ENCODE data around the gene SMTN. TPM values are rescaled to one million over a fixed set of nuclear protein-coding genes. Genes with fewer than 3 reads are reported as not detected.

SMTN gene
- total RNA-seq, 2 experiments from 2014 or later: 2.9 TPM

DNA sequence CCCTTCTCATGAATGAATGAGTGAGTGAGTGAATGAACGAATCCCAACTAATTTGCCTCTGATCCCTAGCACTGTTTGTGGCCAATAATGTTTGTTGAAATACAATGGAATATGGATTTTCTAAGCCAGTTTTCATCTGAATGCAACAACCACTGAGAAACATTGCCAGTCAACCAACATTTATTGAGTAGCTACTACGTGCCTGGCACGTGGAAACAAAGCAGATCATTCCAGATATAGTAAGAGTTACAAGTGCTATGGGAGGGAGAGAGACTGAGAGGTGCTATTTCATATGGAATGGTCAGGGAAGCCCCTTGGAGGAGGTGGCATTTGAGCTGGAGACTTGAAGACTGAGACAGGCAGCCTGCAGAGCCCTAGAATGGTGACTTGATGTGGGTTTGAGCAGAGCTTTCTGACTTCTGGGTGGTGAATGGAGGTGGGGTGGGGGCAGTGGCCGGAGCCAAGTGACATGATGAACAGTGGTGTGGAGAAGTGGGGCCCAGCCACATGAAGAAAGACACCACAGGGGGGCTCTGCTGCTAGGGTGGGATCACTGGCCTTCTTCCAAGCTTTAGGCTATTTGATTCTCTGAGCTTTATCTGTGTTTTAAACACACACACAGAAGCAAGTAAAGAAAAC lies 35.1 kb upstream of the SMTN start:
- H3K9me3 ChIP-seq (ENCODE audit: control insufficient read depth in 1 of 2, insufficient read depth in 1 of 2, low read length in 2 of 2): no peaks in the 10 kb centered on the region
- H3K36me3 Mint-ChIP-seq (ENCODE audit: low read depth): no peaks in the 10 kb centered on the region
- no peak overlapping the region for H3K4me3 Mint-ChIP-seq
- H3K27ac Mint-ChIP-seq: no peak overlapping the region
- ATAC-seq (ENCODE audit: poor library complexity) (no peak), DNase-seq (no peak)
- ChIA-PET CTCF (no interaction called here), POLR2A (no interaction called here)
- no peaks in the 10 kb centered on the region for H3K36me3 ChIP-seq (ENCODE audit: insufficient read depth, low read length)
- TF ChIP-seq, protein P1, sequence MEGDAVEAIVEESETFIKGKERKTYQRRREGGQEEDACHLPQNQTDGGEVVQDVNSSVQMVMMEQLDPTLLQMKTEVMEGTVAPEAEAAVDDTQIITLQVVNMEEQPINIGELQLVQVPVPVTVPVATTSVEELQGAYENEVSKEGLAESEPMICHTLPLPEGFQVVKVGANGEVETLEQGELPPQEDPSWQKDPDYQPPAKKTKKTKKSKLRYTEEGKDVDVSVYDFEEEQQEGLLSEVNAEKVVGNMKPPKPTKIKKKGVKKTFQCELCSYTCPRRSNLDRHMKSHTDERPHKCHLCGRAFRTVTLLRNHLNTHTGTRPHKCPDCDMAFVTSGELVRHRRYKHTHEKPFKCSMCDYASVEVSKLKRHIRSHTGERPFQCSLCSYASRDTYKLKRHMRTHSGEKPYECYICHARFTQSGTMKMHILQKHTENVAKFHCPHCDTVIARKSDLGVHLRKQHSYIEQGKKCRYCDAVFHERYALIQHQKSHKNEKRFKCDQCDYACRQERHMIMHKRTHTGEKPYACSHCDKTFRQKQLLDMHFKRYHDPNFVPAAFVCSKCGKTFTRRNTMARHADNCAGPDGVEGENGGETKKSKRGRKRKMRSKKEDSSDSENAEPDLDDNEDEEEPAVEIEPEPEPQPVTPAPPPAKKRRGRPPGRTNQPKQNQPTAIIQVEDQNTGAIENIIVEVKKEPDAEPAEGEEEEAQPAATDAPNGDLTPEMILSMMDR (IDR thresholded peaks at IDR 0.05): no peak
- H3K27me3 ChIP-seq (ENCODE audit: control insufficient read depth in 1 of 2, insufficient read depth in 2 of 2, low read length in 2 of 2): no peaks in the 10 kb centered on the region
- no peaks in the 10 kb centered on the region for H3K4me1 Mint-ChIP-seq (ENCODE audit: low read depth)
- H3K4me3 ChIP-seq (ENCODE audit: low read length): no peak overlapping the region
- intact Hi-C loops (cut with DNase I, micrococcal nuclease): no loop called here
- no peaks in the 10 kb centered on the region for H3K9me3 Mint-ChIP-seq
- H3K4me1 ChIP-seq (ENCODE audit: insufficient read depth, low read length): no peaks in the 10 kb centered on the region
- peaks cover 5% of the 10 kb centered on the region for H3K27me3 Mint-ChIP-seq
- H3K27ac ChIP-seq (ENCODE audit: low read depth in 1 of 2, low read length in 2 of 2): no peak overlapping the region

DNA sequence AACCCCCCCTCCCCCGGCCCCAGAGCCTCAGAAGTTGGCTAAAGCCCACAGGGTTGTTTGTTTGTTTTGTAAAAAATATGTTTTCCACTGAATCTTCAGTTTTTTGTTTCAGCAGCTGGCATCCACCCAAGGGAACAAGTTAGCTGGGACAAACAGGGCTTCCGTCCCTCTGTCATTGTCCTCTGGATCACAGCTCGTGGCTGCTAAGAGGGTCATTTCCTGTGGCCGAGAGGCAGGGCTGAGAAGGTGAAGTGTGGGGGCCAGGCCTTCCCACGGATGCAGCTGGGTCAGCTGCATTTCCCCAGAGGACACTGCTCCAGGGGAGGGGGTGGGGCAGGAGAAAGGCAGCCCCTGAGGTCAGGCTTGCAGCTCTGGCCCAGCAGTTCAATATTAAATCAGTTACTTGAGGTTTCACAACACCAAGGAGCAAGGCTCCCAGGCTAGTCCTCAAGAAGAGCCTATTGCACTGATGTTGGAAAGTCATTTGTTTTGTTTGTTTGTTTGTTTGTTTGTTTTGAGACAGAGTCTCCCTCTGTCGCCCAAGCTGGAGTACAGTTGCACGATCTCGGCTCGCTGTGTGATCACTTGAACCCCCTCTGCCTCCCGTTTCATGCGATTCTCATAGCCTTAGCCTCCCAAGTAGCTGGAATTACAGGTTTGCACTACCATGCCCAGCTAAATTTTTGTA lies 34.4 kb upstream of the SMTN start:
- no peaks in the 10 kb centered on the region for H3K9me3 ChIP-seq (ENCODE audit: control insufficient read depth in 1 of 2, insufficient read depth in 1 of 2, low read length in 2 of 2)
- H3K4me3 ChIP-seq (ENCODE audit: low read length): no peak overlapping the region
- ChIA-PET POLR2A (no interaction called here), CTCF (no interaction called here)
- no peak overlapping the region for H3K4me3 Mint-ChIP-seq
- intact Hi-C loops (cut with DNase I, micrococcal nuclease): no loop called here
- no peaks in the 10 kb centered on the region for H3K36me3 ChIP-seq (ENCODE audit: insufficient read depth, low read length)
- H3K27me3 Mint-ChIP-seq: no peaks in the 10 kb centered on the region
- H3K36me3 Mint-ChIP-seq (ENCODE audit: low read depth): no peaks in the 10 kb centered on the region
- H3K27me3 ChIP-seq (ENCODE audit: control insufficient read depth in 1 of 2, insufficient read depth in 2 of 2, low read length in 2 of 2): no peaks in the 10 kb centered on the region
- DNase-seq (no peak), ATAC-seq (ENCODE audit: poor library complexity) (no peak)
- H3K9me3 Mint-ChIP-seq: no peaks in the 10 kb centered on the region
- TF ChIP-seq, protein P1 (IDR thresholded peaks at IDR 0.05): no peak
- H3K4me1 Mint-ChIP-seq (ENCODE audit: low read depth): no peaks in the 10 kb centered on the region
- H3K27ac ChIP-seq (ENCODE audit: low read depth in 1 of 2, low read length in 2 of 2): no peak overlapping the region
- H3K4me1 ChIP-seq (ENCODE audit: insufficient read depth, low read length): no peaks in the 10 kb centered on the region
- no peak overlapping the region for H3K27ac Mint-ChIP-seq

DNA sequence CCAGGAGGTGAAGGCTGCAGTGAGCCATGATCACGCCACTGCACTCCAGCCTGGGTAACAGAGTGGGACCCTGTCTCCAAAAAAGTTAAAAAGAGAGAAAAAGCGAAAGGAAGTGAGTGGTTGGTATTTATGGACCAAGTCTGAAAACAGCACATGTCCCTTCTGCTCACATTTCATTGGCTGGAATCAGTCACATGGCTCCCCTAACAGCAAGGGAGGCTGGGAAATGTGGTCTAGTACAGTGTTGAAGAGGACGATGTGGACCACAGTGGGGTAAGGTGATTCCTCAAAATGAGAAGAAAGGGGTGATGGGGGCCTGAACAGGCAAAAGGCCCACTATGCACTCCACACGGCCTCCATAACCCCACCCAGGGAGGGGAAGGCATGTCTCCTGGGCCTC lies 32.5 kb upstream of the SMTN start:
- no peak overlapping the region for H3K27ac Mint-ChIP-seq
- no peaks in the 10 kb centered on the region for H3K9me3 Mint-ChIP-seq
- POLR2A ChIA-PET: no interaction called here
- no peaks in the 10 kb centered on the region for H3K27me3 ChIP-seq (ENCODE audit: control insufficient read depth in 1 of 2, insufficient read depth in 2 of 2, low read length in 2 of 2)
- H3K4me3 Mint-ChIP-seq: no peak overlapping the region
- H3K9me3 ChIP-seq (ENCODE audit: control insufficient read depth in 1 of 2, insufficient read depth in 1 of 2, low read length in 2 of 2): no peaks in the 10 kb centered on the region
- TF ChIP-seq, protein P1 (IDR thresholded peaks at IDR 0.05): no peak
- no peaks in the 10 kb centered on the region for H3K36me3 Mint-ChIP-seq (ENCODE audit: low read depth)
- DNase-seq (no peak), ATAC-seq (ENCODE audit: poor library complexity) (no peak)
- no peaks in the 10 kb centered on the region for H3K36me3 ChIP-seq (ENCODE audit: insufficient read depth, low read length)
- no peaks in the 10 kb centered on the region for H3K4me1 Mint-ChIP-seq (ENCODE audit: low read depth)
- H3K27me3 Mint-ChIP-seq: no peaks in the 10 kb centered on the region
- H3K27ac ChIP-seq (ENCODE audit: low read depth in 1 of 2, low read length in 2 of 2): no peak overlapping the region
- H3K4me1 ChIP-seq (ENCODE audit: insufficient read depth, low read length): no peaks in the 10 kb centered on the region
- CTCF ChIA-PET: no interaction called here
- no peak overlapping the region for H3K4me3 ChIP-seq (ENCODE audit: low read length)
- intact Hi-C loops (cut with DNase I, micrococcal nuclease): no loop called here
